ENCODE results near the gene CDH4.
"Not testable (repeated sequence)": the region's sequence is repeated elsewhere in the genome, so short reads cannot be mapped to it uniquely, and the experiment has no call there.

GRCh38 chr20:61984431-61984830, 732.4 kb downstream of the CDH4 start:
- TF ChIP-seq MAFK (IDR thresholded peaks at IDR 0.05; ENCODE audit: low read depth, low read length); POLR2A (IDR thresholded peaks at IDR 0.05; ENCODE audit: low read depth, low read length); CTCF (conservative IDR thresholded peaks at IDR 0.05; ENCODE audit: low read depth, low read length): not testable (repeated sequence)

All from IMR-90 (cell line).